Vagina (tissue), 2 donors: ENCODE data around the gene ERGIC1.

Experiments used
- POLR2A ChIP-seq, 2 donors: fragments of 450-650 bp; IDR thresholded peaks; one replicate each; pipeline ENCODE4 v1.6.1; 2017; ENCODE audit warnings: antibody characterized with exemption in 2 of 2, mild to moderate bottlenecking in 2 of 2, moderate library complexity in 2 of 2
- POLR2AphosphoS5 ChIP-seq, 2 donors: sonication (generic); formaldehyde crosslinking; IDR thresholded peaks; one replicate each; pipeline ENCODE4 v1.9.0; 2017; ENCODE audit warnings: antibody characterized with exemption in 2 of 2, mild to moderate bottlenecking in 2 of 2, low read depth in 1 of 2; ENCODE audit not compliant: insufficient read depth in 1 of 2
- TF ChIP-seq, protein P1 (sequence below), 3 experiments: fragments of 450-650 bp in 2 of 3; fragments of 200-600 bp in 1 of 3; sonication (generic) in 1 of 3; IDR thresholded peaks; one replicate each; pipeline ENCODE4 v1.5.1; 2017 to 2019; ENCODE audit warnings: antibody characterized with exemption in 3 of 3, mild to moderate bottlenecking in 2 of 3, moderate library complexity in 2 of 3

GRCh38 chr5:172913117-172913850 is 79.2 kb downstream of the ERGIC1 start:
- TF ChIP-seq POLR2A (IDR thresholded peaks at IDR 0.05): no peak
- TF ChIP-seq, protein P1, sequence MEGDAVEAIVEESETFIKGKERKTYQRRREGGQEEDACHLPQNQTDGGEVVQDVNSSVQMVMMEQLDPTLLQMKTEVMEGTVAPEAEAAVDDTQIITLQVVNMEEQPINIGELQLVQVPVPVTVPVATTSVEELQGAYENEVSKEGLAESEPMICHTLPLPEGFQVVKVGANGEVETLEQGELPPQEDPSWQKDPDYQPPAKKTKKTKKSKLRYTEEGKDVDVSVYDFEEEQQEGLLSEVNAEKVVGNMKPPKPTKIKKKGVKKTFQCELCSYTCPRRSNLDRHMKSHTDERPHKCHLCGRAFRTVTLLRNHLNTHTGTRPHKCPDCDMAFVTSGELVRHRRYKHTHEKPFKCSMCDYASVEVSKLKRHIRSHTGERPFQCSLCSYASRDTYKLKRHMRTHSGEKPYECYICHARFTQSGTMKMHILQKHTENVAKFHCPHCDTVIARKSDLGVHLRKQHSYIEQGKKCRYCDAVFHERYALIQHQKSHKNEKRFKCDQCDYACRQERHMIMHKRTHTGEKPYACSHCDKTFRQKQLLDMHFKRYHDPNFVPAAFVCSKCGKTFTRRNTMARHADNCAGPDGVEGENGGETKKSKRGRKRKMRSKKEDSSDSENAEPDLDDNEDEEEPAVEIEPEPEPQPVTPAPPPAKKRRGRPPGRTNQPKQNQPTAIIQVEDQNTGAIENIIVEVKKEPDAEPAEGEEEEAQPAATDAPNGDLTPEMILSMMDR (IDR thresholded peaks at IDR 0.05): no peak
- no peak for TF ChIP-seq POLR2AphosphoS5 (IDR thresholded peaks at IDR 0.05; ENCODE audit: insufficient read depth in 1 of 2, low read depth in 1 of 2)
